Smooth muscle cell (in vitro differentiated cells): Measurements from ENCODE around the gene SNX33. TPM values are rescaled to one million over a fixed set of nuclear protein-coding genes. Genes with fewer than 3 reads are reported as not detected.
"Not testable (repeated sequence)": the region's sequence is repeated elsewhere in the genome, so short reads cannot be mapped to it uniquely, and the experiment has no call there.

Experiments
- DNase-seq: peaks from one replicate; lab custom pipeline; 2025; ENCODE audit not compliant: unreplicated experiment; lab: John Stamatoyannopoulos, UW
- H2AFZ ChIP-seq: fragments of 200-600 bp; sonication (generic); 2 replicates; pipeline ENCODE4 v1.6.0; 2016; ENCODE audit warnings: antibody characterized with exemption, low read depth, mild to moderate bottlenecking
- H3F3A ChIP-seq: fragments of 200-600 bp; sonication (generic); 2 replicates; pipeline ENCODE4 v1.6.0; 2017; ENCODE audit warnings: antibody characterized with exemption, low read depth
- H3K27ac ChIP-seq: fragments of 200-600 bp; sonication (generic); 2 replicates; pipeline ENCODE4 v1.5.1; 2016; ENCODE audit warnings: low read depth, mild to moderate bottlenecking
- H3K27me3 ChIP-seq: fragments of 200-600 bp; sonication (generic); 2 replicates; pipeline ENCODE4 v1.6.1; 2016; ENCODE audit warnings: low read depth, mild to moderate bottlenecking
- H3K36me3 ChIP-seq: fragments of 200-600 bp; sonication (generic); 2 replicates; pipeline ENCODE4 v1.5.1; 2016; ENCODE audit warnings: low read depth
- H3K4me1 ChIP-seq: fragments of 200-600 bp; sonication (generic); 2 replicates; pipeline ENCODE4 v1.5.1; 2016; ENCODE audit warnings: low read depth
- H3K4me2 ChIP-seq: fragments of 200-600 bp; sonication (generic); 2 replicates; pipeline ENCODE4 v1.6.0; 2016; ENCODE audit warnings: mild to moderate bottlenecking
- H3K4me3 ChIP-seq: fragments of 200-600 bp; sonication (generic); 2 replicates; pipeline ENCODE4 v1.5.1; 2016; ENCODE audit warnings: mild to moderate bottlenecking
- H3K79me2 ChIP-seq: fragments of 200-600 bp; sonication (generic); 2 replicates; pipeline ENCODE4 v1.6.0; 2016; ENCODE audit warnings: low read depth, mild to moderate bottlenecking
- H3K9ac ChIP-seq: fragments of 200-600 bp; sonication (generic); 2 replicates; pipeline ENCODE4 v1.6.0; 2016; ENCODE audit warnings: low read depth
- H3K9me3 ChIP-seq: fragments of 200-600 bp; sonication (generic); replicated peaks from 2 replicates; pipeline ENCODE4 v1.5.1; 2016; ENCODE audit warnings: low read depth
- H4K20me1 ChIP-seq: fragments of 200-600 bp; sonication (generic); 2 replicates; pipeline ENCODE4 v1.6.0; 2016; ENCODE audit warnings: low read depth
- whole genome bisulfite sequencing: methylation state at CpG from one replicate; pipeline ENCODE4 v1.1.7; 2016; ENCODE audit warnings: low lambda C conversion rate; 5-methylcytosine and 5-hydroxymethylcytosine counted together
- polyA plus RNA-seq: library from polyadenylated mRNA; unstranded; fragments of >200 nt; fragmentation: Nextera tagmentation; extraction: Ambion mirVana; gene quantifications from 2 replicates; pipeline ENCODE4 v1.2.1, GENCODE V29; 2016
- total RNA-seq: library from RNA; depleted of rRNA; stranded (reverse); fragments of >200 nt; gene quantifications from 2 replicates; pipeline ENCODE4 v1.2.3, GENCODE V29; 2014
- TF ChIP-seq, protein P1 (sequence below): fragments of 200-600 bp; sonication (generic); IDR thresholded peaks from 2 replicates; pipeline ENCODE4 v1.5.1; 2017; ENCODE audit warnings: borderline replicate concordance, mild to moderate bottlenecking, antibody characterized with exemption; ENCODE audit not compliant: insufficient read depth, poor library complexity, severe bottlenecking

Gene SNX33
- total and polyA plus RNA-seq, 2 experiments from 2014 or later: 13.6 to 14.2 TPM

DNA sequence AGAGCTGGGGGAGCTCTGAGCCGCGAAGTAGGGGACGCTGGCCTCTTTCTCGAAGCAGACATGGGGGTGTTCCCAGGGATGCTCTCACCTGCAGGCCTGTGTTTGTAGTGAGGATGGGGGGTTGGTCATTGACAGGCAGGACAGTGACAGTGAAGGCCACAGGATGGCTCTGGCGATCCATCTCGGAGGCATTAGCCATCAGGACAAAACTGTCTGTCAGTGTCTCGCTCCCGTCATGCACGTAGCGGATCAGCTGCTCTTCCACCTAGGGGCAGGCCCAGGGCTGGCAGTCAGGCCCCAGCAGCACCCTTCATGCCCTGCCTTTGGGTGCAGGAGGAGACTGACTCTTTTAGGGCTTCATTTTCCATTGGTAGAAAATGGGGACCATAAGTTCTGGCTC, 36.9 kb downstream of the SNX33 start:
- H4K20me1 ChIP-seq: peaks cover 4% of the 10 kb centered on the region
- H3K79me2 ChIP-seq: no peaks in the 10 kb centered on the region
- H3K27me3 ChIP-seq: no peaks in the 10 kb centered on the region
- DNase-seq: no peak
- H3K4me3 ChIP-seq: no peak overlapping the region
- no peaks in the 10 kb centered on the region for H3K9me3 ChIP-seq
- H3F3A ChIP-seq: no peaks in the 10 kb centered on the region
- no peaks in the 10 kb centered on the region for H3K36me3 ChIP-seq
- H3K4me1 ChIP-seq: no peaks in the 10 kb centered on the region
- no peak overlapping the region for H2AFZ ChIP-seq
- WGBS: 89% methylated on average over 10 of the region's 10 CpGs
- no peak overlapping the region for H3K27ac ChIP-seq
- TF ChIP-seq, protein P1, sequence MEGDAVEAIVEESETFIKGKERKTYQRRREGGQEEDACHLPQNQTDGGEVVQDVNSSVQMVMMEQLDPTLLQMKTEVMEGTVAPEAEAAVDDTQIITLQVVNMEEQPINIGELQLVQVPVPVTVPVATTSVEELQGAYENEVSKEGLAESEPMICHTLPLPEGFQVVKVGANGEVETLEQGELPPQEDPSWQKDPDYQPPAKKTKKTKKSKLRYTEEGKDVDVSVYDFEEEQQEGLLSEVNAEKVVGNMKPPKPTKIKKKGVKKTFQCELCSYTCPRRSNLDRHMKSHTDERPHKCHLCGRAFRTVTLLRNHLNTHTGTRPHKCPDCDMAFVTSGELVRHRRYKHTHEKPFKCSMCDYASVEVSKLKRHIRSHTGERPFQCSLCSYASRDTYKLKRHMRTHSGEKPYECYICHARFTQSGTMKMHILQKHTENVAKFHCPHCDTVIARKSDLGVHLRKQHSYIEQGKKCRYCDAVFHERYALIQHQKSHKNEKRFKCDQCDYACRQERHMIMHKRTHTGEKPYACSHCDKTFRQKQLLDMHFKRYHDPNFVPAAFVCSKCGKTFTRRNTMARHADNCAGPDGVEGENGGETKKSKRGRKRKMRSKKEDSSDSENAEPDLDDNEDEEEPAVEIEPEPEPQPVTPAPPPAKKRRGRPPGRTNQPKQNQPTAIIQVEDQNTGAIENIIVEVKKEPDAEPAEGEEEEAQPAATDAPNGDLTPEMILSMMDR: no peak
- no peak overlapping the region for H3K9ac ChIP-seq
- no peak overlapping the region for H3K4me2 ChIP-seq

DNA sequence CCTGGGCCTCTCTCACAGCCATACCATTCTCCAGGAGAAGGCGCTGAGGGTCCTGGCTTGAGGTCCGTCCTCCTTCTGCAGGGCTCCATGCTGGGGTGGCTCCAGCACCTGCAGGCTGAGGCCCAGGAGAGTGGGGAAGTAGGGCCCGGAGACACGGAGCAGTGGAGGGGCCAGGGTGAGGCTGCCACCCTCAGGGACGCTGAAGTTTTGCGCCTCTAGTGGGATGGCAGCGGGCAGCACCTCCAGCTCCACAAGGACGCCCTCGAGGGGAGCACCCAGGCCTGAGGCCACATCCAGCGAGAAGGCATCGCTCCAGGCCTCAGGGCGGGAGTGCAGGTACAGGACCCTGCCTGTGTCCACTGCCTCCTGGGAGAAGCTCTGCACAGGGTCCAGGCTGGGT, 37.5 kb downstream of the SNX33 start:
- H3K4me3 ChIP-seq: no peak overlapping the region
- no peak overlapping the region for H3K9ac ChIP-seq
- H3K79me2 ChIP-seq: no peaks in the 10 kb centered on the region
- H3K36me3 ChIP-seq: no peaks in the 10 kb centered on the region
- no peaks in the 10 kb centered on the region for H3K4me1 ChIP-seq
- no peak overlapping the region for H3K27ac ChIP-seq
- no peaks in the 10 kb centered on the region for H3K9me3 ChIP-seq
- 83% methylated on average over 12 of the region's 12 CpGs for WGBS
- no peaks in the 10 kb centered on the region for H3K27me3 ChIP-seq
- TF ChIP-seq, protein P1: no peak
- DNase-seq: no peak
- peaks cover 4% of the 10 kb centered on the region for H4K20me1 ChIP-seq
- H3F3A ChIP-seq: no peaks in the 10 kb centered on the region
- H2AFZ ChIP-seq: no peak overlapping the region
- no peak overlapping the region for H3K4me2 ChIP-seq

DNA sequence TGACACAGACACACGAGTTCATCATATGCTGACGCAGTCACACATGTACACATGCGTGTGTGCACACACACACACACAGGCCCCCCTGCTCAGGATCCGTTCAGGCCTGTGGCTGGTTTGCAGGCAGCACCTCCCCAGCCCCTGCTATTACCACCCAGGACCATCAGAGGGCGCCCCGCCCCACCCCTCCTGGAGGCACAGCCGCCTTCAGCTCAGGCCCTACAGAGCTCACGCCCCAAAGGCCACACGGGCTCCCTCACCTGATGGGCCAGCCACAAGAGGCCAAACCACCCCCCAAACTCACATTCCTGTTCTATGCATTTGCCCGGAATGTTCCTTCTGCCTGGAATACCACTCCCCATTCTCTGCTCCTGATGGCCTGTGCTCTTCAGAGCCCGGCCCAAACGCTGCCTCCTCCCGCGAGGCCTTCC, 38.5 kb downstream of the SNX33 start:
- not testable (repeated sequence) for H3K36me3 ChIP-seq, H2AFZ ChIP-seq, H3K79me2 ChIP-seq, H3K27ac ChIP-seq, H3K4me1 ChIP-seq, H3F3A ChIP-seq, H3K27me3 ChIP-seq, H3K4me3 ChIP-seq, H3K4me2 ChIP-seq, H3K9me3 ChIP-seq, H4K20me1 ChIP-seq, H3K9ac ChIP-seq
- WGBS: 39% methylated on average over 13 of the region's 14 CpGs
- peak; percentile 57 for DNase-seq
- TF ChIP-seq, protein P1: peak; percentile 72

DNA sequence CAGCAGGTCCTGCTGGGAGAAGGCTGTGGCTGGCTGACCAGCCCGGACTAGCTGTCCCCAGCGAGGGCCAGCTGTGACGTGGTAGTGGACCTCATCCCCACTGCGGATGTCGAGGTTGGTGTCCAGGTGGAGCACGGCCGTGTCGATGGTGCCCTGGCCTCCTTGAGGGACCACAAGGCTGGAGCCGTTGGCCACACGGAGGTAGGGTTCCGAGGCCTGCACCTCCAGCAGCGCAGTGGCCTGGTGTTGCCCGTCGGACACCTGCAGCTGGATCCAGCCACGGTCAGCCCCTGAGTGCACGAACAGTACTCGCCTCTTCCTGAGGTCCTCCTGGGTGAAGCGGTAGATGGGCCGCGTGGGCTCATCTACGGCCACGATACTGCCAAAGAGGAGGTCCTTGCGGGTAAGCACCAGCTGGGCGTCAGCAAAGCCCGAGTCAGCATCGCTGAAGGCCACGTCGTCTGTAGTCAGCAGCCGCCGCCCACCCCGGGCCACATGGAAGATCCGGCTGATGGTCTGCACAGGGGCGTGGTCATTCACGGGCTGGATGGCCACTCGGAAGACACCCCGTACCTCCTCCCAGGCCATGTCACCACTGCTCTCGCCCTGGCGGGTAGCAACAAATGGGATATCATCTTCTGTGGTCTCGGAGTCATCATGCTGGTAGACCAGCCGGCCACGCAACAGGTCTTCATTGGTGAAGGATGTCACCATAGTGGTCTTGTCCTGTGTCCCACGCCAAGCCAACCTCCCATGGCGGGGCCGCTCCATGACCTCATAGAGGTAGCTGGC, 40.0 kb downstream of the SNX33 start:
- H2AFZ ChIP-seq: no peak overlapping the region
- no peak overlapping the region for H3K9ac ChIP-seq
- H3K4me3 ChIP-seq: no peak overlapping the region
- H3K27ac ChIP-seq: no peak overlapping the region
- H4K20me1 ChIP-seq: peaks cover 4% of the 10 kb centered on the region
- H3K9me3 ChIP-seq: no peaks in the 10 kb centered on the region
- no peaks in the 10 kb centered on the region for H3K4me1 ChIP-seq
- no peaks in the 10 kb centered on the region for H3K79me2 ChIP-seq
- TF ChIP-seq, protein P1: no peak
- WGBS: 95% methylated on average over 44 of the region's 44 CpGs
- H3K4me2 ChIP-seq: no peak overlapping the region
- H3K36me3 ChIP-seq: no peaks in the 10 kb centered on the region
- H3K27me3 ChIP-seq: no peaks in the 10 kb centered on the region
- no peaks in the 10 kb centered on the region for H3F3A ChIP-seq
- DNase-seq: no peak
